KMS-11 (cell line): ENCODE measurements around the gene VWDE.
"Not testable (repeated sequence)": the region's sequence is repeated elsewhere in the genome, so short reads cannot be mapped to it uniquely, and the experiment has no call there.

ENCODE experiments used
- H2AFZ ChIP-seq: fragments of 200-600 bp; sonication (generic); 2 replicates; pipeline ENCODE4 v1.6.1; 2016; ENCODE audit warnings: antibody characterized with exemption, mixed run types, low read depth
- H3K27ac ChIP-seq: fragments of 200-600 bp; sonication (generic); 2 replicates; pipeline ENCODE4 v1.6.1; 2016; ENCODE audit warnings: mild to moderate bottlenecking, mixed run types
- H3K27me3 ChIP-seq: fragments of 200-600 bp; sonication (generic); 2 replicates; pipeline ENCODE4 v1.6.1; 2017; ENCODE audit warnings: mild to moderate bottlenecking, low read depth, mixed run types, moderate library complexity; ENCODE audit not compliant: insufficient read depth
- H3K36me3 ChIP-seq: fragments of 200-600 bp; sonication (generic); 2 replicates; pipeline ENCODE4 v1.6.1; 2017; ENCODE audit warnings: mild to moderate bottlenecking, mixed run types; ENCODE audit not compliant: insufficient read depth
- H3K4me1 ChIP-seq: fragments of 200-600 bp; sonication (generic); 2 replicates; pipeline ENCODE4 v1.6.1; 2016; ENCODE audit warnings: mild to moderate bottlenecking, low read depth, mixed run types; ENCODE audit not compliant: poor library complexity, severe bottlenecking
- H3K4me2 ChIP-seq: fragments of 200-600 bp; sonication (generic); 2 replicates; pipeline ENCODE4 v1.7.0; 2016; ENCODE audit warnings: mild to moderate bottlenecking, mixed run types
- H3K4me3 ChIP-seq: fragments of 200-600 bp; sonication (generic); IDR thresholded peaks from 2 replicates; pipeline ENCODE4 v1.6.1; 2017; ENCODE audit warnings: low read depth, low read length, mixed read lengths; ENCODE audit not compliant: insufficient read depth
- H3K79me2 ChIP-seq: fragments of 200-600 bp; sonication (generic); 2 replicates; pipeline ENCODE4 v1.6.1; 2016; ENCODE audit warnings: low read depth, mixed run types; ENCODE audit not compliant: insufficient read depth
- H3K9ac ChIP-seq: fragments of 200-600 bp; sonication (generic); 2 replicates; pipeline ENCODE4 v1.6.1; 2016; ENCODE audit warnings: mild to moderate bottlenecking, mixed run types
- H4K20me1 ChIP-seq: fragments of 200-600 bp; sonication (generic); 2 replicates; pipeline ENCODE4 v1.6.1; 2016; ENCODE audit warnings: mild to moderate bottlenecking, mixed run types; ENCODE audit not compliant: insufficient read depth
- TF ChIP-seq, protein P1 (sequence below): fragments of 200-600 bp; sonication (generic); conservative IDR thresholded peaks from 2 replicates; pipeline ENCODE4 v1.6.1; 2017; ENCODE audit warnings: low read depth, mild to moderate bottlenecking, antibody characterized with exemption, low read length, moderate library complexity, mixed read lengths

The VWDE gene

GRCh38 chr7:12409097-12409711, 5.5 kb upstream of the VWDE start:
- no peaks in the 10 kb centered on the region for H3K79me2 ChIP-seq
- H3K9ac ChIP-seq = no peak overlapping the region
- H3K4me2 ChIP-seq = no peak overlapping the region
- TF ChIP-seq, protein P1, sequence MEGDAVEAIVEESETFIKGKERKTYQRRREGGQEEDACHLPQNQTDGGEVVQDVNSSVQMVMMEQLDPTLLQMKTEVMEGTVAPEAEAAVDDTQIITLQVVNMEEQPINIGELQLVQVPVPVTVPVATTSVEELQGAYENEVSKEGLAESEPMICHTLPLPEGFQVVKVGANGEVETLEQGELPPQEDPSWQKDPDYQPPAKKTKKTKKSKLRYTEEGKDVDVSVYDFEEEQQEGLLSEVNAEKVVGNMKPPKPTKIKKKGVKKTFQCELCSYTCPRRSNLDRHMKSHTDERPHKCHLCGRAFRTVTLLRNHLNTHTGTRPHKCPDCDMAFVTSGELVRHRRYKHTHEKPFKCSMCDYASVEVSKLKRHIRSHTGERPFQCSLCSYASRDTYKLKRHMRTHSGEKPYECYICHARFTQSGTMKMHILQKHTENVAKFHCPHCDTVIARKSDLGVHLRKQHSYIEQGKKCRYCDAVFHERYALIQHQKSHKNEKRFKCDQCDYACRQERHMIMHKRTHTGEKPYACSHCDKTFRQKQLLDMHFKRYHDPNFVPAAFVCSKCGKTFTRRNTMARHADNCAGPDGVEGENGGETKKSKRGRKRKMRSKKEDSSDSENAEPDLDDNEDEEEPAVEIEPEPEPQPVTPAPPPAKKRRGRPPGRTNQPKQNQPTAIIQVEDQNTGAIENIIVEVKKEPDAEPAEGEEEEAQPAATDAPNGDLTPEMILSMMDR = no peak
- no peaks in the 10 kb centered on the region for H3K36me3 ChIP-seq
- no peaks in the 10 kb centered on the region for H3K27me3 ChIP-seq
- no peaks in the 10 kb centered on the region for H4K20me1 ChIP-seq
- H3K27ac ChIP-seq = no peak overlapping the region
- H2AFZ ChIP-seq = no peak overlapping the region
- H3K4me1 ChIP-seq = peaks cover 6% of the 10 kb centered on the region
- no peak overlapping the region for H3K4me3 ChIP-seq

- H3K27ac ChIP-seq, H3K27me3 ChIP-seq, H3K79me2 ChIP-seq, H3K36me3 ChIP-seq, H3K9ac ChIP-seq, H4K20me1 ChIP-seq, H3K4me2 ChIP-seq, H3K4me1 ChIP-seq, H2AFZ ChIP-seq, H3K4me3 ChIP-seq: not testable (repeated sequence)
Measured at GRCh38 chr7:12407652-12408051, 4.0 kb upstream of the VWDE start.

- H3K4me2 ChIP-seq = peak overlapping the region; percentile 70
- H3K9ac ChIP-seq = peak overlapping the region; percentile 72; the same call in 1 of the 2 replicates
- H3K4me3 ChIP-seq = no peak overlapping the region
Measured at GRCh38 chr7:12402365-12402725, 1.3 kb downstream of the VWDE start.

GRCh38 chr7:12401538-12402364, 1.9 kb downstream of the VWDE start:
- Histone ChIP-seq H3K79me2 (no peaks in the 10 kb centered on the region; the same call in 1 of the 2 replicates), H3K4me1 (peaks cover 17% of the 10 kb centered on the region), H2AFZ (no peak overlapping the region), H3K9ac (no peak overlapping the region), H3K4me3 (no peak overlapping the region), H3K27ac (no peak overlapping the region), H3K4me2 (peak overlapping the region; percentile 70; the same call in 1 of the 2 replicates), H3K27me3 (no peaks in the 10 kb centered on the region), H4K20me1 (no peaks in the 10 kb centered on the region), H3K36me3 (no peaks in the 10 kb centered on the region)
- TF ChIP-seq, protein P1 = no peak

More at GRCh38 chr7:12402365-12402725, 1.3 kb downstream of the VWDE start:
- H3K36me3 ChIP-seq = no peaks in the 10 kb centered on the region
- H3K4me1 ChIP-seq = peaks cover 17% of the 10 kb centered on the region
- no peaks in the 10 kb centered on the region for H3K27me3 ChIP-seq
- no peaks in the 10 kb centered on the region for H4K20me1 ChIP-seq
- H3K27ac ChIP-seq = no peak overlapping the region
- no peak overlapping the region; the same call in 1 of the 2 replicates for H2AFZ ChIP-seq
- TF ChIP-seq, protein P1 = no peak
- no peaks in the 10 kb centered on the region; the same call in 1 of the 2 replicates for H3K79me2 ChIP-seq

GRCh38 chr7:12398186-12398585, 5.5 kb downstream of the VWDE start:
- Histone ChIP-seq H3K4me3 (no peak overlapping the region), H3K4me2 (no peak overlapping the region), H3K4me1 (peaks cover 11% of the 10 kb centered on the region), H3K27ac (no peak overlapping the region), H3K79me2 (no peaks in the 10 kb centered on the region; the same call in 1 of the 2 replicates), H3K9ac (no peak overlapping the region), H3K36me3 (no peaks in the 10 kb centered on the region), H4K20me1 (no peaks in the 10 kb centered on the region), H2AFZ (no peak overlapping the region), H3K27me3 (no peaks in the 10 kb centered on the region)
- TF ChIP-seq, protein P1 = no peak
